Left cardiac atrium (tissue), 4 donors: ENCODE data around the gene EGR2. TPM values are rescaled to one million over a fixed set of nuclear protein-coding genes. Genes with fewer than 3 reads are reported as not detected.

Experiments used
- ATAC-seq, 2 donors: fragments of 200-7000 bp; cut with Tn5 transposase; one replicate each; pipeline ENCODE4 v1.9.1; 2020; ENCODE audit warnings: mild to moderate bottlenecking in 2 of 2, moderate library complexity in 2 of 2
- DNase-seq: peaks from one replicate; pipeline ENCODE4 v3.0.0-alpha.2; 2020
- intact Hi-C, 2 donors: fragments of 100-400 bp; cut with DNase I; formaldehyde crosslinking; loops; one replicate each; pipeline versions ENCODE4 v1.14.1 to v1.15.1; 2022 to 2023
- total RNA-seq, 2 donors: library from RNA; stranded (reverse); fragmentation: NEBNext Ultra II Directional; extraction: Animal tissue kit (Norgen Biotek cat#: 25700); gene quantifications; one replicate each; pipeline ENCODE4 v1.2.1, GENCODE V29; 2021
- donor health status: DM: no; HTN: yes; CAD: no.
- donor health status: DM: no; HTN: yes; CAD: no; lungs with severe emphysema.
- donor health status: DM: yes; HTN: yes; CAD: no.
- donor health status: Dilated cardiomyopathy.

Gene EGR2
- total RNA-seq, 2 donors from 2014 or later: 2.3 to 4.4 TPM

DNA sequence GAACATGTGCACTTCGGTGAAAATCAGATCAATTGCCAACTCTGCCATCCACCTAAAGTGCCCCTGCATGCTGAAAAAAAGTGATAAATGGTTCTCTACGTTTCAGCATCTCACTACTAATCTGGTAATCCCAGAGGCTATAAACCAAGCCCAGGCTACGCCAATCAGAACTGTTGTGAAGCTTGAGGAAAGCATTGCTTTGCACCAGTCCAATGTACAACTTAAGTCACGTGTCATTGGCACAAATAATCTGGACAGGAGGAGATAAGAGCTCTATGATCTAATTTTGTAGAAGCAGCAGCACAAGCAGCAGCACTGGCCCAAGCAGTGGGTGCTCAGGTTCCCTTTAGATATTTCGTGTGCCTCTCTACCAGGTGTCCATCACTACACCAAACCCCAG is 4.4 kb upstream of the EGR2 start:
- DNase-seq (no peak), ATAC-seq (no peak)

DNA sequence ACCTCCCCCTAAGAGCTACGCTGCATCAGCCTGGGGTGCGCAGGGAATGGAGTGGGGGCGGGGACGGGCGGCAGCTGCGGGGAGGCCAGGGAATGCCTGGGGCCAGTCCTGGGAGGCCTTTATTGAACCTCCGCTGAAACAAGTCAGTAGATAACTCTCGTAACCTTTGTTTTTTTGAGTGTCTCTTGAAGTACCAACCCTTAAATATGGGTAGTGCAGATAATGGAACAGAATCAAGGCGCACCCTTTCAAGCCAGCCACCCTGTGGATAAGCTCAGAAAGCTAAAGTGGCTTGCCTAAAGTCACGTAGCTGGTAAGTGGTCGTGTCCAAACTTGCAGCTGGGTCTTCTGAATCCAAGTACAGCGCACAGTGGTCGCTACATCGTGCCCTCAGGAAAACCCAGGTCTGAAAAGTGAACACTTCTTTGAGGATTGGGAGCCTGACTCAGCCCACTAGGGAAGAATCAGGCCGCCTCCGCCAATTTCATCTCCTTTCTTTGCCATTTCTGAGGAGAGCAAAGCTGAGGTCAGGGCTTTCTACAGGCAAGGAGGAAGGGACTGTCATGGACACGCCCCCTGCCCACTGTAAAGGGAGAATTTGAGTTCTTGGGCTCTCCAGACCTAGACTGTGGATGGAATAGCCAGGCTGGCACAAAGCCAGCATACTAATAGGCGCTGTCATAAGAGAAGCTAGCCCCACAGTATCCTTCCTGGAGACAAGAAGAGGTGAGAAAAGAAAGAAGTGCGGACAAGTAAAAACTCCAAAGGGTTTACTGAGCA is 3.2 kb upstream of the EGR2 start:
- no peak for ATAC-seq
- intact Hi-C loops: loop anchor here (2.0 to 10.0 kb wide), 5 partner anchors 182 to 375 kb away; no protein-coding TSS in a partner anchor
- DNase-seq: no peak

More for the DNA sequence above, 4.4 kb upstream of the EGR2 start:
- intact Hi-C loops: loop anchor here in 1 of 2 donors (10.0 kb wide), 1 partner anchor 254 kb away; no protein-coding TSS in a partner anchor

DNA sequence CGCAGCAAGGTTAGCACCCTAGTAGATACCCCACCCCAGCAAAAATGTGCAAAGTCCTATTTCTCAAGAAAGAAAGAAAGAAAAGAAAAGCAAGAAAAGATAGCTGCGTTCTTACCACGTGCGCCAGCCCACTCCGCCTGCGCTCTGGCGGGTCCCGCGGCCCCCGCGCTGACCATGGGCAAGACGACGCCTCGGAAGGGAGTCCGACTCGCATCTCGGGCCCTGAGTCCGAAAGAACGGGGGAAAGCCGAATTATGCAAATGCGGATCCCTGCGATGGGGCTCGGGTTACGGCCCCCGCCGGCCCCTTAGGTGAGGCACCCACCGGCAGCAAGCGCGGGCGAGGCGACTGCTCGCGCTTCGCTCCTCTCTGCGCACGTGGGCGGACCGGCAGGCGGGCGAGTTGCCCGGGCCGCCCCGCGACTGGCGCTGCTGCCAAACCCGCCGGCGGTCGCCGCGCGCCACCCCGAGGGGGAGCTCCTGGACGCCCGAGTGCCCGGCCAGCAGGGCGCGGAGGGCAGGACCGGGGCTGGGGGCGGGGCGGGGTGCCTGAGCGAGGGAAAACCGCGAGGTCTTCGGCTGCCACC is 2.4 kb upstream of the EGR2 start:
- ATAC-seq (peak; percentile 1 to 3), DNase-seq (peak; percentile 31)
- intact Hi-C loops: loop anchor here (2.0 to 10.0 kb wide), 5 partner anchors 181 to 374 kb away; no protein-coding TSS in a partner anchor

DNA sequence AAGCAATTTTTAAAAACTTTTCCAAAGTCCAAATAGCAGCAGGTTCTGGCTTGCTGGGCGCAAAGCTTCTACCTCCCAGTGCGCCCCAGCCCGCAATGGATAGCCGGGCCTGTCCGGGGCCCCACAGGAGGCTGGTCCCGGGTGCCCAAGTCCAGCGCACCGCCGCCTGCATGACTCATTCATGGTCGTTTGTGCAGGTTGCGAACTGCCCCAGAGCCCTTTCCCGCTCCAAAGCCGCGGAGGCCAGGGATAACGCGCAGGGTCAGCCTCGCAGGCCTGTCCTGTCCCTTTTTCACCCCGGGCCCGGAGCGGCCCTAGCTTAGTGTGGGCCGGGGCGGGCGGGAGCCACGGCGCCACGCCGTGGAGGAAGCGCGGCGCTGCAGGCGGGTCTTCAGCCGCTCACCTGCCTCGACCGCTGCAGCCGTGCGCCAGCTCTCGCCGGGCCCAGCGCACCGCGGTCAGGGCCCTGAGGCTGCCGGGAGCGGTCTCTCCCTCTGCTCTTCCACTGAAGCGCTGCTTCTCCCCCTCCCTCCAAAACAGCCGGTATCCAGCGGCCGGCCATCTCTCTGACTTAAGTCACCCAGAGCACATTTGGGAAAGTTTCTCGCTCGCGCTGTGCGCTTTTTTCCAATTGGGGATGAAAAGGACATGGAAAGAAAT is 1.7 kb upstream of the EGR2 start:
- intact Hi-C loops: loop anchor here (2.0 to 10.0 kb wide), 5 partner anchors 181 to 373 kb away; no protein-coding TSS in a partner anchor
- peak; percentile 73 for DNase-seq
- ATAC-seq: peak; percentile 75 to 77

DNA sequence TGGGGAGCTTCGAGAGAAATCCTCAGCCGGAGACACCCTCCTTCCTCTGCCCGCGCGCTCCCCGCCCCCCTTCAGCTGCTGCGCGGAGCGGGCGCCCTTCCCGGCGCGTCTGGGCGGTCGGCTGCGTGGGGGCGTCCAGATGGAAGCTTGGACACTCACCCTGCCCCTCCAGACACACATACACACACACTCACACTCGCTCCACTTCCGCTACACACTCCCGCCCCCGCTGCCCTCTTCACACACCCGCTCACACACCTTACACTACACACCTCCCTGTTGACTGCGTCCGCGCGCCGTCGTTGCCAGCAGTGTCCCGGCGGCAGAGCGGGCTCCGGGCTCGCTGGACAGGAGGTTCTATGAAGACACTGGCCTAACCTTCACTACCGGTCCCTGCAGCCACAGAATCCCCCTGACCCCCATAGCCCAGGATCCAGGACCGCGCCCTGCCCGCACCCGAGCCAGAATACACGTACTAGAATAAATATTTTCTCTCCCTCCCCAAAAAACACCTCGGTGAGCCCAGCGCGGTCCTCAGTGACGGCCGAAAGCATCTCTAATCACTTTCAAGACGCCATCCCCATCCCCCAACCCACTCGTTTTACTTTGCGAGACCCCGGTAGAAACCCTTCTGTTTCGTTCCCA is 1.1 kb upstream of the EGR2 start:
- DNase-seq: peak; percentile 66
- intact Hi-C loops: loop anchor here (5.0 to 10.0 kb wide), 4 partner anchors 180 to 372 kb away; no protein-coding TSS in a partner anchor
- ATAC-seq: peak; percentile 34 to 63

DNA sequence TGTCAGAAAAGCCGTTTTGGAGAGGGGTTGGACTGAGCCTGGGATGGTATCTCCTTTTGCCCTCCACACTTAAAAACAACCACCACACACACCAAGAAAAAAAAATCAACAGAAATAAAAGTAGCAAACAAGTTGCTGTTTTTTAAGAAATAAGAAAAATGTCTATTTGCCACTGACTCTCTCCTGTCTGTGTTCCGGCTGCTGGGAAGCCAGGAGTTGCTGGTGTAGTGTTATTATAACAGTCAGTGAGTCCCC is 163 bp downstream of the EGR2 start:
- DNase-seq: no peak
- no peak for ATAC-seq
- intact Hi-C loops: loop anchor here (5.0 to 10.0 kb wide), 4 partner anchors 179 to 371 kb away; no protein-coding TSS in a partner anchor

DNA sequence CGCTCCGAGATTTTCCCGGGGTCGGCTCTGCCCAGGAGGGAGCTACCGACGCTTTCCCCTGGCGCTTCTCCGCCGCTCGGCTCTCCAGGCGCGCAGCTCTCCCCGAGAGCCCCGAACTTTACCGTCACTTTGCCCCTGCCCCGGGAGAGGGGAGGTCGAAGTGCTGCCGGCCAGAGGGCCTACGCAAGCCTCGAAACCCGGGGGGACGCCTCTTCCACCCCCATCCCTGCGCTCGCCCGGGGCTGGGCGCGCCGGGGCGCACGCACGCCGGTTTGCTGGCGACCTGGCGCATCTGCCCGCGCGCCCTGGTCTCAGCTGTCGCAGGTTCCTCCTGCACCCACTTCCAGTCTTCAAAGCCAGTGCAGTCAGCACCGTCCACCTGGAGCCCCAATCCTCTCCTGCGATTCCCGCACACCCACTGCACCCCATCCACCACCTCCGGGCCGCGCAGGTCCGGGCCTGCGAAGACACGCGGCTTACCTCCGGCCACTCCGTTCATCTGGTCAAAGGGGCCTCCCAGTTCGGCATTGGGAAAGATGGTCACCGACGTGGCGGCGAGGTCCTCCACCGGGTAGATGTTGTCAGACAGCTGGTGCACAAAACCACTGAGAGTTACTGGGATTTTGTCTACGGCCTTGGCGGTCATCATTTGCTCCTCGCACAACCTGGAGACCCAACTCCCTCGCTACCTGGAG is 638 bp downstream of the EGR2 start:
- ATAC-seq (no peak), DNase-seq (peak; percentile 28)
- intact Hi-C loops: loop anchor here (5.0 to 10.0 kb wide), 4 partner anchors 178 to 371 kb away; no protein-coding TSS in a partner anchor

DNA sequence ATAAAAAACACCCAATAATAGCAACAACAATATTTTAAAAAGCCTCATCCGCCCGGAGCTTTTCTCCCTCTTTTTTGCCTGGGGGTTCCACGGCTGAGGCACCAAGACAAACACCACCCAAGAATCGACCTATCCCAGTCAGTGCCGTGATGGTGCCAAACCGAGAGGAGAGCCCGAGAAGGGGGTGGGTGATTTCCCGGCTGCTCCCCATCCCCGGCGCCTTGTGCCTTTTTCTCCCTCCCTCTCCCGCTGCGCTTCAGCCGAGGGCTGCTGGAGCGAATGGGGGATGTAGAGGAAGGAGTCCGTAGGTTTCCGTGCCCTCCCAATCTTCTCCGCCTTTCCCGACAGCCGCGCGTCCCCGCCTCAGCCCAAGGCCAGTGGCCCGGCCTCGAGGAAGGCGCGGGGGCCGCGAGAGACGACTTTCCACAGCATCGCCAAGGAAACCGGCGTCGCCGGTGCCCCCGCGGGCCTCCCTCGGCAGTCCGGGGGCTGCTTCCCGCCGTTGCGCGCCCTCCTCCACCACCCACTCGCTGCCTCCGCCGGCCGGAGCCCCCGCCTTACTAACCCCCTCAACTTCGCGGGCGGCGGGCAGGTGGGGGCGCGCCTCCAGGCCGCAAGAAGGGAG is 1.3 kb downstream of the EGR2 start:
- no peak for ATAC-seq
- DNase-seq: peak; percentile 28
- intact Hi-C loops: loop anchor here (5.0 to 10.0 kb wide), 4 partner anchors 178 to 370 kb away; no protein-coding TSS in a partner anchor

DNA sequence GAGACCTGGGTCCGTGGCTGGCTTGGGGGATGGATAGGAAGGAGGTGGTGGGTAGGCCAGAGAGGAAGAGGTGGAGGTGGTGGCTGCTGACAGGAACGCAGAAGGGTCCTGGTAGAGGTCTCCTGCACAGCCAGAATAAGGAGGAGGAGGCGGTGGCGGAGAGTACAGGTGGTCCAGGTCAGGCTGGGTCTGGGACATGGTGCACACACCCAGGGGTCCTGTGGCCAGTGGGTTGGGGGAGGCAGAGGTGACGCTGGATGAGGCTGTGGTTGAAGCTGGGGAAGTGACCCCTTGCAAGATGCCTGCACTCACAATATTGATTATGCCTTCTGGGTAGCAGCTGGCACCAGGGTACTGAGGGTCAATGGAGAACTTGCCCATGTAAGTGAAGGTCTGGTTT is 2.2 kb downstream of the EGR2 start:
- intact Hi-C loops: loop anchor here (10.0 kb wide), 2 partner anchors 199 to 369 kb away; no protein-coding TSS in a partner anchor
- DNase-seq (no peak), ATAC-seq (no peak)

DNA sequence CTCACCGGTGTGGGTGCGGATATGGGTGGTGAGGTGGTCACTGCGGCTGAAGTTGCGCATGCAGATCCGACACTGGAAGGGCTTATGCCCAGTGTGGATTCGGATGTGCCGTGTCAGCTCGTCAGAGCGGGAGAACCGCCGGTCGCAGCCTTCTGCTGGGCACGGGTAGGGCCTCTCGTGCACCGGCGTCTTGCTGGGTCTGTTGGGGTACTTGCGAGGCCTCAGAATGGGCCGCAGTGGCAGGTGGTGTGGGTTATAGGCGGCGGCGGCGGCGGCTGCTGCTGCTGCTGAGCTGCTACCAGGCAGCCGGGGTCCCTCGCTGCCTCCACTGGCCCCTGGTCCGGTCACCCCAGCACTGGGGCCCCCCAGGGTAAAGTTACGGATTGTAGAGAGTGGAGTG is 2.7 kb downstream of the EGR2 start:
- no peak for DNase-seq
- ATAC-seq: no peak
- intact Hi-C loops: loop anchor here (10.0 kb wide), 2 partner anchors 199 to 369 kb away; no protein-coding TSS in a partner anchor

DNA sequence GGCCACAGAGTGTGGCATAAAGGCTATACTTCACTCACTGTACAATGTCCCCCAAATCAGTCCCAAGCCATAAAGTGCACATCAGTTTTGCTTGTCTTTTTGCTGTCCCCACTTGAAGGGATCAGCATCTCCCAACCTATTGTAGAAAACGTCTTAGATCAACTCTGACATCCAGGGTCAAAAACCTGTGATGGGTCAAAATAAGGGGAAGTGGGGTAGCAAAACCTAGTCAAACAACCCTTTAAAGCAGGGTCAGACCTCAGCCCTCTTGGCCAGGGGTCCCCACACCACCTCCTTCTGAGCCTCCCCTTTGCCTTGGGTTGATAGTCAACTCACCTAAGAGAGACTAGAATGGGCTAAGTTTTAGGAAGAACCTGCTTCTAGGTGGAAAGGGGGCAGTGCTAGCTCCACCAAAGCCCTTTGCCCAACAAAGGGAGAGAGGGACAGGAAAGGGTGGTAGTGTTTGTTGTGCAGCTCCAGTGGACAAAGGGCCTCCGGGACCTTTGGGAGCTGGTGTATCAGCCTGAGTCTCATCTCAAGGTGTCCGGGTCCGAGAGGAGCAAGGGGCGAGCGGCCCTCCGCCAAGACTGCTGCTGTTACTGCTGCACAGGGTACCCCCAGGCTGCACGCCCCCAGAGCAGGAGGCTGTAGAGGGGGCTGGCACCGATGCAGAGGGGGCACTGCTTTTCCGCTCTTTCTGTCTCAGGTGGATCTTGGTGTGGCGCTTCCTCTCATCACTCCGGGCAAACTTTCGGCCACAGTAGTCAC is 3.3 kb downstream of the EGR2 start:
- ATAC-seq (no peak), DNase-seq (no peak)
- intact Hi-C loops: loop anchor here (10.0 kb wide), 2 partner anchors 198 to 368 kb away; no protein-coding TSS in a partner anchor

DNA sequence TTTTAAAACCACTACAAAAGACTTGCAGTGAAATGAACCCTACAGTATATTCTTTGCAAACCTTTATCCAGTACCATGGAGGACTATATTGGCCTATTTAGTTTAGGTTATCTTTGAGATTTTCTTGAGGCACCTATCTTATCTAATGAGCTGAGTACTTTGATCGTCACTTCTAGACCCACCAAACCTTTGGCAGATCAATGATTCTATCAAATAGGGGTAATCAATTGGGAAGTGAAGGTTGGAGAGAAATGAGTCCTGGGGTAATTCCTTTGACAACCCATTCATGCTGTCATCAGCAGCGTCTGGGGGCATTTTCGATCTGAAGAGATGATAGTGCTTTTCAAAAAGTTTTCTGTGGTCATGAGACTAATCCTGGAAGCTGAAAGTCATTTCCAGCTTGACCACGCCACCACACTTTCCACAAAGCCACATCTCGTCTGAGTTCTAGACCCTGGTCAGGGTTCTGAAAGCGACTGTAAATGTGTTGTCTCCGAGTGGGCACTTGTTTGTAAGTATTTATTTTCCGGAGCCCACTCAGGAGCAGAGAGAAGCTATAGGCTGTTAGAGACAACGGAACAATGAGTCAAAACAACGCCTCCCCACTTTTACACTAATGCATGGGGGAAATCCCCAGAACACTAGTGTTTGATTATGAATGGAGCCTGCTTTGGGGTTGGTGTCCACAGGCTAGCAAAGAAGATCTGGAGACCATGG is 4.8 kb downstream of the EGR2 start:
- intact Hi-C loops: loop anchor here (10.0 kb wide), 2 partner anchors 197 to 367 kb away; no protein-coding TSS in a partner anchor
- no peak for ATAC-seq
- DNase-seq: no peak

DNA sequence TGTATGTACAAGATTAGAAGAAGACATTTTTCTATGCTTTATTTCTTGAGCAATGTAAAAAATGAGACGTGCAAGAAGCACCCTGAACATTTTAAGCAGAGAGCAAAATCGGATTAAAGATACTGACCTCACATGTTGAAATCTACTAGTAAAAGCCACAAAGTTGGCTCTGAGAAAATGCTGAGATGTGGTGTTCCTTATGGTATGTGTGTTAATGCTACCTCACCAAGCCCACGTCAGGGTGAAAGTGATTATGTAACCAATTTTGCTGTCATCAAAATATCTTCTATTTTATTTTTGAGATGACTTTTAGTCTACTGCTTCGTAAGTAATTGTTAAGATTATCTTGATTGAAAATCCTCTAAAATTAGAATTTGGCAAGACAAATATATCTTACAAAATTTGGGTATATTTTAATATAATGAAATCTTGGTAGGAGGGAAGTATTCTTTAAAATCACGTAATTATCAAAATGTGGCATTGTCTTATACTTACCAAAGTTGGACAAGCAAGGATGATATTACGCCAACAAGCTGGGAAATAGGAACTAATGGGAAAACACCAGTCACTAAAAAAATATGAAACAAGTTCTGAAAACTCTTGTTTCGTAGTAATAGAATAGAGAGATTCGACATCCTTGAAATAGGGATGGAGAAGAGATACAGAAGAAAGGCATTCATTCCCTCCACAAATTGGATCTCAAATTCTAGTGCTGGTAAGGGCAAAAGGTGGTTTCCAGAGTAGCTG is 5.8 kb downstream of the EGR2 start:
- intact Hi-C loops: loop anchor here (10.0 kb wide), 2 partner anchors 196 to 366 kb away; no protein-coding TSS in a partner anchor
- DNase-seq (no peak), ATAC-seq (no peak)

DNA sequence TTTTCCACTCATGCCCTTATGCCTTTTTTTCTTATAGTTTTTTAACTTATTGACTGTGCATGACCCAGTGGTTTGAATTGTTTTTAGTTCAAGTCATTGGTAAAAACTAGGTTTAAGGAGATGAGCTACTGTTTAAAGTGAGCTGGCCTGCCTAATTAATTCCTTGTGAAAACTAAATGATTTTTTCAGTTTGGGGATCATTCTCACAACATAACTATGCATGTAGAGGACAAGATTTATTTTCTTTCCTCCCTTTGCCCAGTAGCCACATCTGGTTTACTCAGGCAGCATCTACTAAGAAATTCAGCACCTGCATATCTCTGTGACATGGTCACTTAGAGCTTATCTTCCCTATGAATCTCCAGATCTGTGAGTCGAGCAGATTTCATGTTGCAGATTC is 9.9 kb downstream of the EGR2 start:
- intact Hi-C loops: no loop called here
- no peak for DNase-seq
- no peak for ATAC-seq

DNA sequence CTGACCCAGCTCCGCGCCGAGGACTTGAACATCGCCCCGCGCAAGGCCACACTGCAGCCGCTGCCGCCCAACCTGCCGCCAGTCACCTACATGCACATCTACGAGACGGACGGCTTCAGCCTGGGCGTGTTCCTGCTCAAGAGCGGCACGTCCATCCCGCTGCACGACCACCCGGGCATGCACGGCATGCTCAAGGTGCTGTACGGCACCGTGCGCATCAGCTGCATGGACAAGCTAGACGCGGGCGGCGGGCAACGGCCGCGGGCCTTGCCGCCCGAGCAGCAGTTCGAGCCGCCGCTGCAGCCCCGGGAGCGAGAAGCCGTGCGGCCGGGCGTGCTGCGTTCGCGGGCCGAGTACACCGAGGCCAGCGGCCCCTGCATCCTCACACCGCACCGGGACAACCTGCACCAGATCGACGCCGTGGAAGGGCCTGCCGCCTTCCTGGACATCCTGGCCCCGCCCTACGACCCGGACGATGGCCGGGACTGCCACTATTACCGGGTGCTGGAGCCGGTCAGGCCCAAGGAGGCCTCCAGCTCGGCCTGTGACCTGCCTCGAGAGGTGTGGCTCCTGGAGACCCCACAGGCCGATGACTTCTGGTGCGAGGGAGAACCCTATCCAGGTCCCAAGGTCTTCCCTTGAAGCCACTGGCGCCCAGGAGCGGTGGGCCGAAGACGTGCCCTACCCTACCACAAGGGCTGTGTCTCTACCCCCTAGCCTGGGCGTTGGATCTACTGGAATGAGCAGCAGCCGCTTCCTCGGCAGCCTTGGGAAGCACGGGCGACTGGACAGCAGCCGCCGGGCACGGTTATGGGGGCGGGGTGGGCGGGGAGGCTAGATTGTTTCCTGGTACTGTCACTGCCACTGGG is 10.7 kb downstream of the EGR2 start:
- intact Hi-C loops: no loop called here
- DNase-seq: peak; percentile 44
- ATAC-seq: peak; percentile 32 to 49
